ENCODE data around the gene ZBTB44.

GRCh38 chr11:130278151-130278550 lies 36.6 kb downstream of the ZBTB44 start:
- TF ChIP-seq POU2F2 (IDR thresholded peaks at IDR 0.05; ENCODE audit: low read depth, low read length) = no peak
- no peak for TF ChIP-seq POLR2AphosphoS5 (IDR thresholded peaks at IDR 0.05; ENCODE audit: low read depth, low read length)
- TF ChIP-seq POLR2A (IDR thresholded peaks at IDR 0.05; ENCODE audit: low read depth, low read length) = no peak

Measured in GM12891 (cell line).